H9 (cell line): ENCODE measurements around the gene ACTRT3. TPM values are rescaled to one million over a fixed set of nuclear protein-coding genes. Genes with fewer than 3 reads are reported as not detected.

Experiments
- DNase-seq: peaks from one replicate; pipeline ENCODE4 v3.0.0-alpha.2; 2017
- H2AFZ ChIP-seq: one replicate; pipeline ENCODE4 v1.6.1; 2013; ENCODE audit warnings: mild to moderate bottlenecking, low read length, control low read depth, moderate library complexity
- H2AK5ac ChIP-seq: 2 replicates; pipeline ENCODE4 v1.6.1; 2013; ENCODE audit warnings: low read length, control low read depth, mixed read lengths; ENCODE audit not compliant: insufficient read length
- H2BK120ac ChIP-seq: one replicate; pipeline ENCODE4 v1.6.1; 2013; ENCODE audit warnings: low read depth, mild to moderate bottlenecking, low read length, control low read depth, inconsistent platforms; ENCODE audit not compliant: poor library complexity, severe bottlenecking
- H2BK12ac ChIP-seq: 2 replicates; pipeline ENCODE4 v1.6.1; 2013; ENCODE audit warnings: low read length, control low read depth, mixed read lengths, low read depth; ENCODE audit not compliant: insufficient read length
- H2BK15ac ChIP-seq: 2 replicates; pipeline ENCODE4 v1.6.1; 2013; ENCODE audit warnings: low read depth, low read length, control low read depth
- H2BK20ac ChIP-seq: one replicate; pipeline ENCODE4 v1.6.1; 2013; ENCODE audit warnings: low read depth, mild to moderate bottlenecking, low read length, control low read depth, inconsistent platforms; ENCODE audit not compliant: poor library complexity, severe bottlenecking
- H2BK5ac ChIP-seq: 2 replicates; pipeline ENCODE4 v1.6.1; 2013; ENCODE audit warnings: low read length, control low read depth, mixed read lengths; ENCODE audit not compliant: insufficient read length
- H3K14ac ChIP-seq: 2 replicates; pipeline ENCODE4 v1.6.1; 2013; ENCODE audit warnings: low read length, control low read depth; ENCODE audit not compliant: insufficient read depth
- H3K18ac ChIP-seq: 2 replicates; pipeline ENCODE4 v1.6.1; 2013; ENCODE audit warnings: low read depth, mild to moderate bottlenecking, mixed read lengths, low read length, control low read depth; ENCODE audit not compliant: insufficient read length
- H3K23ac ChIP-seq: 2 replicates; pipeline ENCODE4 v1.6.1; 2013; ENCODE audit warnings: low read length, control low read depth, mixed read lengths, low read depth; ENCODE audit not compliant: insufficient read length
- H3K23me2 ChIP-seq: 2 replicates; pipeline ENCODE4 v1.6.1; 2013; ENCODE audit warnings: low read depth, mild to moderate bottlenecking, mixed read lengths, low read length, control low read depth; ENCODE audit not compliant: insufficient read length, poor library complexity, severe bottlenecking
- H3K27ac ChIP-seq: 2 replicates; pipeline ENCODE4 v1.5.1; 2013; ENCODE audit warnings: low read length, control low read depth, mixed read lengths, low read depth; ENCODE audit not compliant: insufficient read length
- H3K27me3 ChIP-seq: 2 replicates; pipeline ENCODE4 v1.6.1; 2013; ENCODE audit warnings: low read length, control low read depth, inconsistent platforms; ENCODE audit not compliant: insufficient read depth
- H3K4ac ChIP-seq: 2 replicates; pipeline ENCODE4 v1.6.1; 2013; ENCODE audit warnings: low read depth, mild to moderate bottlenecking, control low read depth, inconsistent platforms, low read length, moderate library complexity
- H3K4me1 ChIP-seq: 2 replicates; pipeline ENCODE4 v1.6.1; 2013; ENCODE audit warnings: low read length, control low read depth, inconsistent platforms; ENCODE audit not compliant: insufficient read depth
- H3K4me2 ChIP-seq: 2 replicates; pipeline ENCODE4 v1.6.1; 2013; ENCODE audit warnings: low read length, control low read depth, mixed read lengths; ENCODE audit not compliant: insufficient read length, insufficient read depth
- H3K56ac ChIP-seq: 2 replicates; pipeline ENCODE4 v1.6.1; 2013; ENCODE audit warnings: low read depth, mild to moderate bottlenecking, mixed read lengths, low read length, control low read depth; ENCODE audit not compliant: insufficient read length
- H3K79me1 ChIP-seq: 2 replicates; pipeline ENCODE4 v1.6.1; 2013; ENCODE audit warnings: low read depth, mild to moderate bottlenecking, moderate library complexity, low read length, control low read depth, inconsistent platforms; ENCODE audit not compliant: insufficient read depth, poor library complexity, severe bottlenecking
- H3K79me2 ChIP-seq: 2 replicates; pipeline ENCODE4 v1.6.1; 2013; ENCODE audit warnings: low read length, control low read depth, inconsistent platforms; ENCODE audit not compliant: insufficient read depth
- H3K9ac ChIP-seq: 2 replicates; pipeline ENCODE4 v1.6.1; 2013; ENCODE audit warnings: low read length, control low read depth, mixed read lengths; ENCODE audit not compliant: insufficient read length; ENCODE audit errors: extremely low read depth
- H3K9me3 ChIP-seq: one replicate; pipeline ENCODE4 v1.6.1; 2013; ENCODE audit warnings: low read depth, low read length, inconsistent platforms; ENCODE audit not compliant: control insufficient read depth
- H3T11ph ChIP-seq: one replicate; pipeline ENCODE4 v1.6.1; 2013; ENCODE audit warnings: mild to moderate bottlenecking, low read length, control low read depth, inconsistent platforms
- H4K20me1 ChIP-seq: one replicate; pipeline ENCODE4 v1.6.1; 2013; ENCODE audit not compliant: control insufficient read depth, insufficient read length, insufficient read depth
- H4K5ac ChIP-seq: 2 replicates; pipeline ENCODE4 v1.6.1; 2013; ENCODE audit warnings: low read depth, mild to moderate bottlenecking, mixed read lengths, low read length, control low read depth; ENCODE audit not compliant: insufficient read length
- H4K8ac ChIP-seq: replicated peaks from 2 replicates; pipeline ENCODE4 v1.6.1; 2013; ENCODE audit warnings: low read length, control low read depth, mixed read lengths, low read depth; ENCODE audit not compliant: insufficient read length
- H4K91ac ChIP-seq: 2 replicates; pipeline ENCODE4 v1.6.1; 2013; ENCODE audit warnings: low read depth, mild to moderate bottlenecking, moderate library complexity, mixed read lengths, low read length, control low read depth; ENCODE audit not compliant: insufficient read length
- H3K27ac Mint-ChIP-seq, 3 experiments: 2 replicates in 2 of 3; 3 replicates in 1 of 3; pipeline ENCODE4 v1.8.0; 2020 to 2021; ENCODE audit warnings: mixed read lengths in 3 of 3, mild to moderate bottlenecking in 1 of 3, moderate library complexity in 1 of 3
- H3K27me3 Mint-ChIP-seq: 2 replicates; pipeline ENCODE4 v1.8.0; 2021; ENCODE audit warnings: low read depth, mild to moderate bottlenecking, moderate library complexity, mixed read lengths
- H3K36me3 Mint-ChIP-seq, 3 experiments: 2 replicates in 2 of 3; 3 replicates in 1 of 3; pipeline ENCODE4 v1.8.0; 2020 to 2021; ENCODE audit warnings: low read depth in 3 of 3, mixed read lengths in 3 of 3; ENCODE audit not compliant: insufficient read depth in 1 of 3
- H3K4me1 Mint-ChIP-seq, 2 experiments: 2 replicates each; pipeline ENCODE4 v1.8.0; 2020; ENCODE audit warnings: mixed read lengths in 2 of 2
- H3K4me3 Mint-ChIP-seq, 2 experiments: 2 replicates in 1 of 2; 3 replicates in 1 of 2; pipeline ENCODE4 v1.8.0; 2020 to 2021; ENCODE audit warnings: mild to moderate bottlenecking in 2 of 2, mixed read lengths in 2 of 2, moderate library complexity in 1 of 2
- H3K9me3 Mint-ChIP-seq, 2 experiments: 2 replicates in 1 of 2; 3 replicates in 1 of 2; pipeline ENCODE4 v1.8.0; 2020; ENCODE audit warnings: mild to moderate bottlenecking in 2 of 2, mixed read lengths in 2 of 2, moderate library complexity in 1 of 2
- CTCF ChIP-seq: fragments of 200-600 bp; sonication (generic); conservative IDR thresholded peaks from 3 replicates; pipeline ENCODE4 v1.8.0; 2021; ENCODE audit warnings: antibody characterized with exemption, mild to moderate bottlenecking
- WGBS: extraction: QIAGEN DNeasy Blood & Tissue Kit; methylation state at CpG from one replicate; pipeline ENCODE4 v1.1.7; 2013; ENCODE audit warnings: missing lambda C conversion rate, low lambda C conversion rate, mixed read lengths; ENCODE audit not compliant: insufficient read length; ENCODE audit errors: extremely low coverage; 5-methylcytosine and 5-hydroxymethylcytosine counted together
- total RNA-seq: library from RNA; stranded (reverse); gene quantifications from 2 replicates; pipeline ENCODE4 v1.2.1, GENCODE V29; 2021

The ACTRT3 gene
- total RNA-seq, 1 experiment from 2014 or later = 5.9 TPM

- WGBS = no CpG with 5 or more reads among the region's 5 CpGs
- Histone ChIP-seq H2BK15ac (no peak overlapping the region), H3K23ac (no peak overlapping the region), H2AK5ac (no peak overlapping the region), H3K9ac (no peak overlapping the region), H3K23me2 (no peaks in the 10 kb centered on the region), H3K79me2 (no peaks in the 10 kb centered on the region), H3K79me1 (no peaks in the 10 kb centered on the region), H3K4me2 (no peak overlapping the region), H3K4me1 (no peaks in the 10 kb centered on the region), H3K27ac (no peak overlapping the region), H2AFZ (no peak overlapping the region), H4K20me1 (no peaks in the 10 kb centered on the region), H4K8ac (no peak overlapping the region), H3K27me3 (no peaks in the 10 kb centered on the region), H2BK12ac (no peak overlapping the region), H3K4ac (no peak overlapping the region), H2BK120ac (no peak overlapping the region), H3K18ac (no peak overlapping the region), H2BK5ac (no peak overlapping the region), H3K56ac (no peak overlapping the region), H4K91ac (no peak overlapping the region), H4K5ac (no peak overlapping the region), H3T11ph (no peak overlapping the region), H2BK20ac (no peak overlapping the region), H3K9me3 (no peaks in the 10 kb centered on the region), H3K14ac (no peak overlapping the region)
- no peaks in the 10 kb centered on the region; the same call in 1 of the 2 replicates for H3K27me3 Mint-ChIP-seq
- no peak for DNase-seq
- H3K9me3 Mint-ChIP-seq = peaks cover 3 to 8% of the 10 kb centered on the region in 2 experiments; a peak in 3 of 5 replicates
- TF ChIP-seq CTCF = no peak
- peaks cover 0 to 2% (median 2%) of the 10 kb centered on the region in 3 experiments; a peak in 3 of 7 replicates for H3K36me3 Mint-ChIP-seq
- H3K27ac Mint-ChIP-seq = no peak overlapping the region
- H3K4me1 Mint-ChIP-seq = no peaks in the 10 kb centered on the region
- H3K4me3 Mint-ChIP-seq = no peak overlapping the region
Observed at GRCh38 chr3:169758359-169758994, 10.9 kb downstream of the ACTRT3 start.
